HG02970 (cell line): ENCODE data around the gene TSC22D3.

Experiments
- ATAC-seq: cut with Tn5 transposase; IDR thresholded peaks from one replicate; pipeline ENCODE4 v1.9.1; 2021; ENCODE audit warnings: mild to moderate bottlenecking, moderate library complexity, moderate number of reproducible peaks; ENCODE audit not compliant: unreplicated experiment, low FRiP score

TSC22D3 gene

GRCh38 chrX:107666931-107667330 is 108.7 kb downstream of the TSC22D3 start:
- no peak for ATAC-seq
